Colonic mucosa (tissue), 4 donors: ENCODE results near the gene ANKRD13D. TPM values are rescaled to one million over a fixed set of nuclear protein-coding genes. Genes with fewer than 3 reads are reported as not detected.

ENCODE experiments used
- DNase-seq: peaks from one replicate; pipeline ENCODE4 v3.0.0-alpha.2; 2020
- H3K27ac ChIP-seq: fragments of 200-600 bp; one replicate; pipeline ENCODE4 v1.8.0; 2021
- H3K27me3 ChIP-seq: fragments of 200-600 bp; one replicate; pipeline ENCODE4 v1.8.0; 2021
- H3K36me3 ChIP-seq: fragments of 200-600 bp; one replicate; pipeline ENCODE4 v1.8.0; 2021
- H3K4me1 ChIP-seq: fragments of 200-600 bp; one replicate; pipeline ENCODE4 v1.8.0; 2021; ENCODE audit warnings: mild to moderate bottlenecking
- H3K4me3 ChIP-seq: fragments of 200-600 bp; one replicate; pipeline ENCODE4 v1.8.0; 2021
- H3K9ac ChIP-seq, 2 donors: one replicate each; pipeline ENCODE4 v1.7.0; 2013; ENCODE audit warnings: control low read depth in 2 of 2, low read depth in 2 of 2, low read length in 2 of 2
- H3K9me3 ChIP-seq: fragments of 200-600 bp; one replicate; pipeline ENCODE4 v1.8.0; 2021
- CTCF ChIP-seq: fragments of 200-600 bp; IDR thresholded peaks from one replicate; pipeline ENCODE4 v1.8.0; 2022; ENCODE audit warnings: antibody characterized with exemption, mild to moderate bottlenecking
- intact Hi-C: fragments of 100-400 bp; cut with DNase I; formaldehyde crosslinking; loops from one replicate; pipeline ENCODE4 v1.14.1; 2022
- total RNA-seq, 2 donors: library from RNA; stranded (reverse); fragmentation: NEBNext Ultra II Directional in 1 of 2; extraction: Animal tissue kit (Norgen Biotek cat#: 25700) in 1 of 2; gene quantifications; one replicate each; pipeline ENCODE4 v1.2.1, GENCODE V29; 2021
- donor health status: healthy.
- donor health status: DM: no; HTN: no; CAD: no.
- donor health status: DM: no; HTN: no; CAD: no.

Gene ANKRD13D
- total RNA-seq, 2 donors from 2014 or later: 18.8 to 39.5 TPM

DNA sequence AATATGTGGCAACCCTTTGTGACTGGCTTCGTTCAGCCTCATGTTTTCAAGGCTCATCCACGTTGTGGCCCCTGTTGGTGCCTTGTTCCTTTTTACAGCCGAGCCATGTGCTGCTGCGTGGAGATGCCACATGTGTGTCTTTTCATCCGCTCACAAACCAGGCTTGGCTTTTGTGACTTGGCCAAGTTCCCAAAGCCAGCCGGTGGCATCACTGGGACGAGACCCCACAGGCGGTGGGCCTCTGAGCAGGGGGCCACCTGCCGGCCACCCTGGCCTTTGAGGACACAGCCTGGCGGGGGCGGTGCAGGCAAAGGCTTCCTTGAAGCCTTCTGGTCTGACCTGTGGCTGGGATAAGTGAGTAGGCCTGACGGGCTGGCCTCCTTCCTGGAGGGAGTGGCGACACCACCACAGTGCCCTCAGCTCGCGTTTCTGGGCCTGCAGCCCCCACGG is 12.3 kb upstream of the ANKRD13D start:
- Histone ChIP-seq H3K9me3 (no peaks in the 10 kb centered on the region), H3K27ac (peak overlapping the region; percentile 86), H3K4me1 (peaks cover 39% of the 10 kb centered on the region), H3K36me3 (peaks cover 31% of the 10 kb centered on the region), H3K27me3 (no peaks in the 10 kb centered on the region), H3K4me3 (peak overlapping the region; percentile 6), H3K9ac (peak overlapping the region; percentile 58 to 94)
- intact Hi-C loops: no loop called here
- peak; percentile 30 for TF ChIP-seq CTCF
- DNase-seq: peak; percentile 67

DNA sequence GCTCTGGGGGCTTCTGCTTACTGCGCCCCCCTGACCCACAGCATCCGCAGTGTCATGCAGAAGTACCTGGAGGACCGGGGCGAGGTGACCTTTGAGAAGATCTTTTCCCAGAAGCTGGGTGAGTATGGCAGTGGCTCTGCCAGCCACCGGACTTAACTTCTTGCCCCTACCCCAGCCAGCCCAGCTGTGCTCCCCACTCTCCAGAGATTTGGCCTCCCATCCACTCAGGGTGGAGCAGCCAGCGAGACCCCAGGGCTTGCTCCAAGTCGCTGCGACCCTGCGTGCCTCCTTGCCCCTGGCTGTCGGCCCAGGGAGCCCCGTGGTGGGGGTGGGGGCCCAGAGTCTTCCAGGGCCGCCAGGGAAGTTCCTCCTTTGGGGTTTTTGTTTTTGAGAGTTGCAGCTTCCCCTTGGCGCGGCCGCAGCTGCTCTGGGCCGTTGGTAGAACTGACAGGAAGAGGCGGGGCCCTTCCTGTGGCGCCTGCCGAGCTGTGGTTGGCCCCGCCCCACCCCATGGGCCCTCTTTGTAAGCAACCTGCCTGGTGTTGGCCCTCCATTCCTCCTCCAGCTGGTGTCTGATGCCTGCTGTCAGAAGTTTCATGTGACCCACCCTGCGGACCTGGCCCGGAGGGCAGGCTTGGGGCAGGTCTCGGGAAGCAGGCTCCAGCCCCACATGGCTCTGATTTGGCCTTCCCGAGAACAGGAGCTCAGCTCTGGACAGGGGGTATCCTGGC is 11.7 kb upstream of the ANKRD13D start:
- DNase-seq: peak; percentile 91
- Histone ChIP-seq H3K36me3 (peaks cover 33% of the 10 kb centered on the region), H3K4me1 (peaks cover 39% of the 10 kb centered on the region), H3K9ac (peak overlapping the region; percentile 70 to 94), H3K4me3 (peak overlapping the region; percentile 6), H3K9me3 (no peaks in the 10 kb centered on the region), H3K27ac (peak overlapping the region; percentile 86), H3K27me3 (no peaks in the 10 kb centered on the region)
- intact Hi-C loops: no loop called here
- TF ChIP-seq CTCF: no peak

- H3K4me3 ChIP-seq: no peak overlapping the region
- peak overlapping the region; percentile 70 to 94 for H3K9ac ChIP-seq
- H3K36me3 ChIP-seq: peaks cover 41% of the 10 kb centered on the region
- intact Hi-C loops: no loop called here
- no peaks in the 10 kb centered on the region for H3K27me3 ChIP-seq
- no peaks in the 10 kb centered on the region for H3K9me3 ChIP-seq
- TF ChIP-seq CTCF: no peak
- peak overlapping the region; percentile 86 for H3K27ac ChIP-seq
- DNase-seq: no peak
- H3K4me1 ChIP-seq: peaks cover 39% of the 10 kb centered on the region
These were observed 10.8 kb upstream of the ANKRD13D start for GRCh38 chr11:67278135-67278938.

- no peak for TF ChIP-seq CTCF
- DNase-seq: no peak
- Histone ChIP-seq H3K4me1 (peaks cover 38% of the 10 kb centered on the region), H3K9ac (no peak overlapping the region), H3K36me3 (peaks cover 44% of the 10 kb centered on the region), H3K4me3 (no peak overlapping the region), H3K27me3 (no peaks in the 10 kb centered on the region), H3K27ac (peak overlapping the region; percentile 86), H3K9me3 (no peaks in the 10 kb centered on the region)
- intact Hi-C loops: no loop called here
These were observed 10.0 kb upstream of the ANKRD13D start for GRCh38 chr11:67278939-67279588.

GRCh38 chr11:67279589-67280340 is 9.3 kb upstream of the ANKRD13D start:
- Histone ChIP-seq H3K36me3 (peaks cover 44% of the 10 kb centered on the region), H3K27ac (no peak overlapping the region)

More at GRCh38 chr11:67279589-67280340, 9.3 kb upstream of the ANKRD13D start:
- DNase-seq: no peak
- TF ChIP-seq CTCF: no peak
- no peaks in the 10 kb centered on the region for H3K27me3 ChIP-seq
- intact Hi-C loops: no loop called here
- peak overlapping the region in 1 of 2 donors; percentile 19 for H3K9ac ChIP-seq
- peaks cover 33% of the 10 kb centered on the region for H3K4me1 ChIP-seq
- H3K9me3 ChIP-seq: no peaks in the 10 kb centered on the region
- H3K4me3 ChIP-seq: no peak overlapping the region
